Right cardiac atrium (tissue), 5 donors: Measurements from ENCODE around the gene RMND1. TPM values are rescaled to one million over a fixed set of nuclear protein-coding genes. Genes with fewer than 3 reads are reported as not detected.

Experiments used
- ATAC-seq, 2 donors: fragments of 200-7000 bp; cut with Tn5 transposase; one replicate each; pipeline versions ENCODE4 v1.8.0 to v1.9.1; 2020; ENCODE audit warnings: moderate library complexity in 2 of 2, mild to moderate bottlenecking in 1 of 2
- DNase-seq, 3 donors: peaks; one replicate each; pipeline ENCODE4 v3.0.0-alpha.2; 2020
- H3K27ac ChIP-seq: one replicate; pipeline ENCODE4 v1.5.1; 2013; ENCODE audit warnings: mild to moderate bottlenecking, low read length, control low read depth, moderate library complexity
- H3K27me3 ChIP-seq: one replicate; pipeline ENCODE4 v1.6.1; 2013; ENCODE audit not compliant: control insufficient read depth, insufficient read depth
- H3K4me1 ChIP-seq: one replicate; pipeline ENCODE4 v1.6.1; 2013; ENCODE audit warnings: low read length; ENCODE audit not compliant: control insufficient read depth, insufficient read depth
- H3K4me3 ChIP-seq: one replicate; pipeline ENCODE4 v1.5.1; 2013; ENCODE audit warnings: low read length, control low read depth
- H3K9me3 ChIP-seq: one replicate; pipeline ENCODE4 v1.6.1; 2013; ENCODE audit warnings: low read length; ENCODE audit not compliant: control insufficient read depth
- WGBS: extraction: QIAGEN DNeasy Blood & Tissue Kit; methylation state at CpG from one replicate; pipeline ENCODE4 v1.1.7; 2013; 5-methylcytosine and 5-hydroxymethylcytosine counted together
- intact Hi-C, 4 donors: fragments of 100-400 bp; cut with DNase I; formaldehyde crosslinking; loops; one replicate each; pipeline versions ENCODE4 v1.11.0 to v1.14.0; 2022 to 2023
- long read RNA-seq, 4 donors: library from polyadenylated mRNA; unstranded; transcript quantifications; one replicate each; pipeline ENCODE4 v2.0.0, GENCODE V29; 2020 to 2021
- polyA plus RNA-seq: library from polyadenylated mRNA; stranded (reverse); fragments of 200-250 nt; gene quantifications from one replicate; pipeline ENCODE4 v1.2.3, GENCODE V29; 2013
- total RNA-seq, 4 donors: library from RNA; stranded (reverse); fragmentation: NEBNext Ultra II Directional; extraction: Animal tissue kit (Norgen Biotek cat#: 25700); gene quantifications; one replicate each; pipeline ENCODE4 v1.2.1, GENCODE V29; 2021
- donor health status: healthy with polysubstance abuse.
- donor health status: DM: no; HTN: yes; CAD: no.
- donor health status: DM: no; HTN: no; CAD: no.
- donor health status: DM: no; HTN: yes; CAD: no; lungs with severe emphysema.
- donor health status: DM: yes; HTN: yes; CAD: no.

RMND1 gene
- total RNA-seq (10 to 100 TPM; 10.9 to 15.2 (median 11.7) TPM), polyA plus RNA-seq (13.0 TPM)
- long read RNA-seq, donor 1, transcript RMND1-203 (12 exons, 2,003 nt): major isoform, 14 of 20 reads
- long read RNA-seq, donor 1, partial matches to known transcripts: 3 of 20 reads
- long read RNA-seq, donor 1, other reads (novel, unspliced or antisense): 2 of 20 reads
- long read RNA-seq, donor 2, transcript RMND1-203 (12 exons, 2,003 nt): major isoform, 9 of 11 reads
- long read RNA-seq, donor 2, partial matches to known transcripts: 0 of 11 reads
- long read RNA-seq, donor 2, other reads (novel, unspliced or antisense): 2 of 11 reads
- long read RNA-seq, donor 3, transcript RMND1-203 (12 exons, 2,003 nt): major isoform, 27 of 35 reads
- long read RNA-seq, donor 3, partial matches to known transcripts: 0 of 35 reads
- long read RNA-seq, donor 3, other reads (novel, unspliced or antisense): 3 of 35 reads
- long read RNA-seq, donor 4, transcript RMND1-203 (12 exons, 2,003 nt): major isoform, 13 of 13 reads
- long read RNA-seq, donor 4, partial matches to known transcripts: 0 of 13 reads
- long read RNA-seq, donor 4, other reads (novel, unspliced or antisense): 0 of 13 reads

- DNase-seq (peak; percentile 100), ATAC-seq (peak; percentile 99)
- under 1% methylated on average over 74 of the region's 74 CpGs for WGBS
- H3K27me3 ChIP-seq: no peaks in the 10 kb centered on the region
- H3K9me3 ChIP-seq: no peaks in the 10 kb centered on the region
- no peaks in the 10 kb centered on the region for H3K4me1 ChIP-seq
- H3K27ac ChIP-seq: peak within 1 kb of the TSS; percentile 95
- intact Hi-C loops: loop anchor here in 1 of 4 donors (10.0 kb wide), 1 partner anchor 57 kb away; the partner anchor contains the start of gene ZBTB2
- peak within 1 kb of the TSS; percentile 95 for H3K4me3 ChIP-seq
Observed at GRCh38 chr6:151451950-151452749, at the start of gene RMND1. Gene RMND1 (minus strand): TSS chr6:151452126. CDS start chr6:151445811, 6,315 bp downstream.

- 78% methylated on average over 5 of the region's 5 CpGs for WGBS
- ATAC-seq: no peak
- intact Hi-C loops: no loop called here
- H3K27me3 ChIP-seq: no peaks in the 10 kb centered on the region
- DNase-seq: no peak
- no peak overlapping the region for H3K4me3 ChIP-seq
- H3K27ac ChIP-seq: no peak overlapping the region
- H3K9me3 ChIP-seq: no peaks in the 10 kb centered on the region
- no peaks in the 10 kb centered on the region for H3K4me1 ChIP-seq
Observed at GRCh38 chr6:151499551-151499950, 47.6 kb upstream of the RMND1 start.

- no peaks in the 10 kb centered on the region for H3K9me3 ChIP-seq
- no peaks in the 10 kb centered on the region for H3K4me1 ChIP-seq
- H3K27me3 ChIP-seq: no peaks in the 10 kb centered on the region
- no peak overlapping the region for H3K27ac ChIP-seq
- no peak overlapping the region for H3K4me3 ChIP-seq
- intact Hi-C loops: no loop called here
- no peak for DNase-seq
- 87% methylated on average over 1 of the region's 1 CpG for WGBS
- ATAC-seq: no peak
Observed at GRCh38 chr6:151498327-151498726, 46.4 kb upstream of the RMND1 start.

- Histone ChIP-seq H3K4me1 (no peaks in the 10 kb centered on the region), H3K4me3 (no peak overlapping the region), H3K9me3 (no peaks in the 10 kb centered on the region), H3K27ac (no peak overlapping the region), H3K27me3 (no peaks in the 10 kb centered on the region)
- intact Hi-C loops: no loop called here
- ATAC-seq: no peak
- no peak for DNase-seq
Observed at GRCh38 chr6:151497905-151498304, 46.0 kb upstream of the RMND1 start.

- Histone ChIP-seq H3K27me3 (no peaks in the 10 kb centered on the region), H3K4me1 (no peaks in the 10 kb centered on the region), H3K9me3 (no peaks in the 10 kb centered on the region), H3K27ac (no peak overlapping the region), H3K4me3 (no peak overlapping the region)
- no peak for ATAC-seq
- DNase-seq: no peak
- intact Hi-C loops: no loop called here
- WGBS: 87% methylated on average over 9 of the region's 9 CpGs
Observed at GRCh38 chr6:151495380-151495779, 43.5 kb upstream of the RMND1 start.

- Histone ChIP-seq H3K27me3 (no peaks in the 10 kb centered on the region), H3K4me3 (peak overlapping the region; percentile 76), H3K27ac (peak overlapping the region; percentile 37), H3K9me3 (no peaks in the 10 kb centered on the region), H3K4me1 (no peaks in the 10 kb centered on the region)
- DNase-seq (no peak), ATAC-seq (no peak)
- WGBS: 27% methylated on average over 4 of the region's 4 CpGs
- intact Hi-C loops: no loop called here
Observed at GRCh38 chr6:151494936-151495320, 43.0 kb upstream of the RMND1 start.

- peak overlapping the region; percentile 76 for H3K4me3 ChIP-seq
- H3K4me1 ChIP-seq: no peaks in the 10 kb centered on the region
- intact Hi-C loops: no loop called here
- ATAC-seq: peak; percentile 50 to 55
- H3K27ac ChIP-seq: peak overlapping the region; percentile 63
- no peaks in the 10 kb centered on the region for H3K9me3 ChIP-seq
- WGBS: 2% methylated on average over 43 of the region's 43 CpGs
- H3K27me3 ChIP-seq: no peaks in the 10 kb centered on the region
- peak; percentile 58 to 90 (median 81) for DNase-seq
Observed at GRCh38 chr6:151494235-151494935, 42.5 kb upstream of the RMND1 start.

- under 1% methylated on average over 58 of the region's 58 CpGs for WGBS
- DNase-seq: peak; percentile 63 to 88 (median 86)
- H3K27ac ChIP-seq: peak within 1 kb of the TSS; percentile 63
- peak; percentile 80 to 85 for ATAC-seq
- H3K27me3 ChIP-seq: no peaks in the 10 kb centered on the region
- intact Hi-C loops: no loop called here
- H3K9me3 ChIP-seq: no peaks in the 10 kb centered on the region
- peak within 1 kb of the TSS; percentile 76 for H3K4me3 ChIP-seq
- H3K4me1 ChIP-seq: no peaks in the 10 kb centered on the region
Observed at GRCh38 chr6:151493804-151494234, 41.9 kb upstream of the RMND1 start, which contains the start of gene CCDC170. Gene CCDC170 (plus strand): TSS chr6:151494017. CDS start chr6:151494129, 112 bp downstream.

GRCh38 chr6:151493161-151493803 is 41.4 kb upstream of the RMND1 start:
- Histone ChIP-seq H3K4me1 (no peaks in the 10 kb centered on the region), H3K27me3 (no peaks in the 10 kb centered on the region), H3K4me3 (peak overlapping the region; percentile 76), H3K9me3 (no peaks in the 10 kb centered on the region), H3K27ac (no peak overlapping the region)
- ATAC-seq (peak; percentile 45 to 49), DNase-seq (peak in 1 of 3 donors; percentile 60)
- intact Hi-C loops: no loop called here
- 36% methylated on average over 16 of the region's 16 CpGs for WGBS

- peak; percentile 60 for ATAC-seq
- DNase-seq: peak in 2 of 3 donors; percentile 38 to 80
- Histone ChIP-seq H3K9me3 (no peaks in the 10 kb centered on the region), H3K27ac (no peak overlapping the region), H3K4me3 (no peak overlapping the region), H3K4me1 (no peaks in the 10 kb centered on the region), H3K27me3 (no peaks in the 10 kb centered on the region)
- intact Hi-C loops: no loop called here
- 57% methylated on average over 7 of the region's 7 CpGs for WGBS
Observed at GRCh38 chr6:151490996-151491395, 39.1 kb upstream of the RMND1 start.
